GM18499 (cell line): Measurements from ENCODE around the gene LRP1-AS.

Experiments used
- ATAC-seq: cut with Tn5 transposase; IDR thresholded peaks from one replicate; pipeline ENCODE4 v1.9.1; 2021; ENCODE audit warnings: moderate number of reproducible peaks; ENCODE audit not compliant: insufficient read depth, unreplicated experiment

Gene LRP1-AS

GRCh38 chr12:57181072-57181471, 33.7 kb upstream of the LRP1-AS start:
- ATAC-seq, result no peak

DNA sequence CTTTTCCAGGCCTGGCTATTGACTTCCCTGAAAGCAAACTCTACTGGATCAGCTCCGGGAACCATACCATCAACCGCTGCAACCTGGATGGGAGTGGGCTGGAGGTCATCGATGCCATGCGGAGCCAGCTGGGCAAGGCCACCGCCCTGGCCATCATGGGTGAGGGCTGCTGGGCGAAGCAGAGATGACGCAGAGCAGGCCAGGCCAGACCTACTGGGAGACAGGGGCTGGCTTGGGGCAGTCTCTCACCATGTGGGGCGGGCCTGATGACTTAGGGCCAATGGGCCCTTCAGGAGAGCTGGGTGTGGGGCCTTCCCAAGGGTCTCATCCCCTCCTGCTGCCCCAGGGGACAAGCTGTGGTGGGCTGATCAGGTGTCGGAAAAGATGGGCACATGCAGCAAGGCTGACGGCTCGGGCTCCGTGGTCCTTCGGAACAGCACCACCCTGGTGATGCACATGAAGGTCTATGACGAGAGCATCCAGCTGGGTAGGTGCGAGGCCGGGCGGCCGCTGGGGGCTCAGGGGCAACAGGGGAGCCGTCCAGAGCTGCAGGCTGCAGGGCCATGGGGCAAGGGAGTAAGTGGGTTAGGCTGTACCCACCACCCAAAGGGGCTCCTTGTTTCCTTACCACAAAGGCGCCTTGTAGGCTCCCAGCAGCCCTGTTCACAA, 33.0 kb upstream of the LRP1-AS start:
- ATAC-seq, result no peak

DNA sequence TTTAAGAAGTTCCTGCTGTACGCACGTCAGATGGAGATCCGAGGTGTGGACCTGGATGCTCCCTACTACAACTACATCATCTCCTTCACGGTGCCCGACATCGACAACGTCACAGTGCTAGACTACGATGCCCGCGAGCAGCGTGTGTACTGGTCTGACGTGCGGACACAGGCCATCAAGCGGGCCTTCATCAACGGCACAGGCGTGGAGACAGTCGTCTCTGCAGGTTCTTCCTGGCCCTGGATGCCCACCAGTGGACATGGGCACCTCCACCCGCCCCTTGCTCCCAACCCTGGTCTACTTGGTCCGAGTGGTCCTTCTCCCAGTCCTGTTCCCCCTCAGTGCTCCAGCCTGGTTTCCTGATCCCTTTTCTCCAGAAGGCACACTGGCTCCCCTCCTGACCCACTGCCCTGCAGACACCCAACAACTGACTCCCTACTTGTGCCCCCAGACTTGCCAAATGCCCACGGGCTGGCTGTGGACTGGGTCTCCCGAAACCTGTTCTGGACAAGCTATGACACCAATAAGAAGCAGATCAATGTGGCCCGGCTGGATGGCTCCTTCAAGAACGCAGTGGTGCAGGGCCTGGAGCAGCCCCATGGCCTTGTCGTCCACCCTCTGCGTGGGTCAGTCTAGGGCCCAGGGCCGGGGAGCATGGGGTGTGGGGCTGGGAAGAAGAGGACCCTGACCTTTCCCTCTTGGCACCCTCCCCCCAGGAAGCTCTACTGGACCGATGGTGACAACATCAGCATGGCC, 32.1 kb upstream of the LRP1-AS start:
- no peak for ATAC-seq

- ATAC-seq, result no peak
Observed at GRCh38 chr12:57178213-57178612, 30.8 kb upstream of the LRP1-AS start.

DNA sequence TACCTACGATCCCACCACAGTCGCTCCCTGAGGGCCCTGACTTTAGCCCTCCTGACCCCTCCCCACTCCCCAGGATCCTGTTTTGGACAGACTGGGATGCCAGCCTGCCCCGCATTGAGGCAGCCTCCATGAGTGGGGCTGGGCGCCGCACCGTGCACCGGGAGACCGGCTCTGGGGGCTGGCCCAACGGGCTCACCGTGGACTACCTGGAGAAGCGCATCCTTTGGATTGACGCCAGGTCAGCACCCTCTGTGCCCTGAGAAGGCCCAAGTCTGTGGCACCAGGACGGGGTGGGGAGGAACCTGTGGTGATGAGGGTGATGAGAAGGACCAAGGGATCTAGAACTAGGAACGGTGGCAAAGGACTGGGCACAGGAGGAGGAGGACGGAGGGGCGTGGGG, 29.9 kb upstream of the LRP1-AS start:
- no peak for ATAC-seq

GRCh38 chr12:57176846-57177245, 29.4 kb upstream of the LRP1-AS start:
- no peak for ATAC-seq

DNA sequence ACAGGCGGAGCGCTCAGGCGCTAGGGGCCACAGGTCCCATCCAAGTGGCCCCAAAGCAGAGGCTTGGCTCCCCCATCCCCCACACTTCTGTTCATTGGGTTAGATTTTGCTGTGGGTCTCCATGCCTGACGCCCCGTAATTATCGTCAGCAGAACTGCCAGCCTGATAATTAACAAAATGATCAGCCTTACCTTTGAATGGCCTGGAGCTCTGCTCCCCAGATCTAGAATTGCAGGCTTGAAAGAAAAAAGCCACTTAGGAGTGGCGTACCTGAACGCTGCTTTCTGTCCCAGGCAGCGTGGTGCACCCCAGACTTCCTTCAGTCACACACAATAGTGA, 28.7 kb upstream of the LRP1-AS start:
- no peak for ATAC-seq

- ATAC-seq, result no peak
Observed at GRCh38 chr12:57175428-57176138, 28.2 kb upstream of the LRP1-AS start.

DNA sequence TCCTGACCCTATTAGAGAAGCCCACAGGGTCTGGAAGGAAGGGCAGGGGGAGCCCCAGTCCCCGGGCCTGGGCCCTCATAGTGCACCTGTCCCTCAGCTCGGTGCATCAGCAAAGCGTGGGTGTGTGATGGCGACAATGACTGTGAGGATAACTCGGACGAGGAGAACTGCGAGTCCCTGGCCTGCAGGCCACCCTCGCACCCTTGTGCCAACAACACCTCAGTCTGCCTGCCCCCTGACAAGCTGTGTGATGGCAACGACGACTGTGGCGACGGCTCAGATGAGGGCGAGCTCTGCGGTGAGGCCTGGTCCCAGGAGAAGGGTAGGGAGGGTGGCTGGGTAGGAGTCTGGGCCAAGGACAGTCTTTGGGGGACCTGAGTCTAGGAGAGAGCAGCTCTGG, 26.3 kb upstream of the LRP1-AS start:
- no peak for ATAC-seq

GRCh38 chr12:57173089-57173488, 25.7 kb upstream of the LRP1-AS start:
- no peak for ATAC-seq

DNA sequence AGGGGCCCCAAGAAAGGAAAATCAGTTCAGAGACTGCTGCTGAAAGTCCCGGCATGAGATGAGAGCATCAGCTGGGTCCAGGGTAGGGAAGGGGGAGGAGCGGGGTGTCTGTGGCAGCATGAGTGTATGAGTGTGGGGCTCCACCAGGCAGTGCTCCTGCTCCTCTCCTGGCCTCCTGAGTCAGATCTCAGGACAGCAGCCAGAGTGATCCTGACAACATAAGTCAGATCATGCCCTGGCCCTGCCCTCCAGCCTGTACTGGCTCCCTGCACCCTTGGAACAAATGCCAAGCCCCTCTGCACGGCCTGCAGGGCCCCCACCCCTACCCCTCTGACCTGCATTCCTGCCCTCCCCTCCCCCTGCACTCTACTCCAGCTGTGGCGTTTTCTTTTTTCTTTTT, 24.2 kb upstream of the LRP1-AS start:
- ATAC-seq, result no peak

DNA sequence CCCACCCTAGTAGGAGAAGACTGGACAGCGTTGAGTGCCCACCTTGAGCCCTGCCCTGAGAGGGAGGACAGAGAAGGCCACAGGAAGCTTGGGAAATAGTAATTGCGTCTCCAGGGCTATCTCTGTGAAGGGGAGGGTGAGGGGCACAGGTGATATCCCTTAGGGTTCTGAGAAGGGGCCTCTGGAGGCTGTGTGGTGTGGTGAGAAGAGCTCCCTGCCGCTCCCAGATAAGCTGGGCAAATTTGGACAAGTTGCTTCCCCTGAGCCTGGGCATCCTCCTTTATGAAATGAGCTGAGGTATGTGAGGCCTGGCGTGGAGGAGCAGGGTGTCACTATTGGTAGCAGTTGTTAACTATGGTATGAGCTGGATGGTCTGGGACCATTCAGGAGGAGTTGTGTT, 23.5 kb upstream of the LRP1-AS start:
- ATAC-seq, result no peak

DNA sequence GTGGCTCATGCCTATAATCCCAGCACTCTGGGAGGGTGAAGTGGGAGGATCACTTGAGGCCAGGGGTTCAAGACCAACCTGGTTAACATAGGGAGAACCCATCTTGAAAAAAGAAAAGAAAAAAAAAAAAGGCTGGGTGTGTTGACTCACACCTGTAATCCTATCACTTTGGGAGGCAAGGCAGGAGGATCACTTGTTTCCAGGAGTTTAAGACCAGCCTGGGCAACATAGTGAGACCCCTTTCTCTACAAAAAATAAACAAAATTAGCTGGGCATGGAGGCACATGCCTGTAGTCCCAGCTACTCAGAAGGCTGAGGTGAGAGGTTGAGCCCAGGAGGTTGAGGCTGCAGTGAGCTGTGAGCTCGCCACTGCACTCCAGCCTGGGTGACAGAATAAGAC, 23.0 kb upstream of the LRP1-AS start:
- no peak for ATAC-seq

DNA sequence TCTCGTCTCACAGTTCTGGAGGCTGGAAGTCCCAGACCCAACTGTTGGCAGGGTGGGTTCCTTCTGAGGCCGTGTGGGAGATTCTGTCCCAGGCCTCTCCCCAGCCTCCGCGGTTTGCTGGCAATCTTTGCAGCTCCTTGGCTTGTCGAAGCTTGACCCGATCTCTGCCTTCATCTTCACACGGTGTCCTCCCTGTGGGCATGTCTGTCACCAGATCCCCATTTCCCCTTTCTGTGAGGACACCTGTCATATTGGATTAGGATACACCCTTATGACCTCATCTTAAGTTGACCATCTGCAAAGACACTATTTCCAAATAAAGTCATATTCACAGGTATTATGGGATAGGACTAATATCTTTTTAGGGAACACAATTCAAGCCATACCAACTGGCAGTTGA, 22.6 kb upstream of the LRP1-AS start:
- ATAC-seq, result no peak

- ATAC-seq, result no peak
Observed at GRCh38 chr12:57169046-57169795, 21.8 kb upstream of the LRP1-AS start.

DNA sequence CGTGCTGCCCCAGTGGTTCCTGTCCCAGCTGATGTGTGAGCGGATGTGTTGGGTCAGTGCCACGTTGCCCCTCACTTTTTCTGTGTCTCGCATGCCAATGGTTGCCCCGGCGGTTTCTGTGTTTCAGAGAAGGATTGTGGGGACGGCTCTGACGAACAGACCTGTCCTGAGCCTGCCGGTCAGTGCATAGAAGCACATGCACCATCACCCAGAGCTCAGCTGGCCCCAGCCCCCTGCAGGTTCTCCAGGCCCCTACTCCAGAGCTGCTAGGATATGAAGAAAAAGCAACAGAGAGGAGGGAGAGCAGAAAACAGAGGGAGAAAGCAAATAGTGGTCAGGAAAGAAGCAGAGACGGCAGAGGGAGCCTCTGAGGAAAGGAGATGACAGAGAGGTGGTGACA, 20.6 kb upstream of the LRP1-AS start:
- no peak for ATAC-seq

DNA sequence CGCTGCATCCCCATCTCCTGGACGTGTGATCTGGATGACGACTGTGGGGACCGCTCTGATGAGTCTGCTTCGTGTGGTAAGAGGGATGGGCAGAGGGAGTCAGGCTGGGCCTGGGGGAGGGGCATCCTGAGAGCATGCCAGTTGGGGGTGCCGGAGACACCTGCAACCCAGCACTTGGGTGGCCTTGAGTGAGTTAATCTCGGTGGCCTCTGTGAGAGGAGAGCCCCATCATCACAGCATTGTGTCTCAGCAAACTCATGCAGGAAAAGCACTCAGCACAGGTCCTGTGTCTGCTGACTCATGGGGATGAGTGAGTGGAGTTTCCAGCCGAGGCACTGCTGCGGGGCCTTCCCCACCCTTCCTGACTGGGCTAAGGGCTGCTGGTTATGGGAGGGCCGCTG, 19.6 kb upstream of the LRP1-AS start:
- no peak for ATAC-seq

- ATAC-seq, result no peak
Observed at GRCh38 chr12:57165741-57166140, 18.3 kb upstream of the LRP1-AS start.

GRCh38 chr12:57164966-57165625, 17.7 kb upstream of the LRP1-AS start:
- no peak for ATAC-seq

- no peak for ATAC-seq
Observed at GRCh38 chr12:57164454-57164853, 17.0 kb upstream of the LRP1-AS start.
